Gastroesophageal sphincter (tissue), 3 donors: Measurements from ENCODE around the gene SCG2.

ENCODE experiments used
- CTCF ChIP-seq, 4 experiments: fragments of 200-600 bp in 2 of 4; fragments of 450-650 bp in 2 of 4; sonication (generic) in 1 of 4; IDR thresholded peaks; one replicate each; pipeline ENCODE4 v1.5.1; 2017 to 2019; ENCODE audit warnings: antibody characterized with exemption in 4 of 4, mild to moderate bottlenecking in 2 of 4, moderate library complexity in 2 of 4
- EP300 ChIP-seq: sonication (generic); formaldehyde crosslinking; IDR thresholded peaks from one replicate; pipeline ENCODE4 v1.6.1; 2017; ENCODE audit warnings: antibody characterized with exemption, mild to moderate bottlenecking
- POLR2A ChIP-seq, 2 donors: fragments of 450-650 bp; IDR thresholded peaks; one replicate each; pipeline ENCODE4 v1.6.1; 2017; ENCODE audit warnings: antibody characterized with exemption in 2 of 2, mild to moderate bottlenecking in 2 of 2, moderate library complexity in 1 of 2
- POLR2AphosphoS5 ChIP-seq: sonication (generic); formaldehyde crosslinking; IDR thresholded peaks from one replicate; pipeline ENCODE4 v1.6.1; 2017; ENCODE audit warnings: antibody characterized with exemption

DNA sequence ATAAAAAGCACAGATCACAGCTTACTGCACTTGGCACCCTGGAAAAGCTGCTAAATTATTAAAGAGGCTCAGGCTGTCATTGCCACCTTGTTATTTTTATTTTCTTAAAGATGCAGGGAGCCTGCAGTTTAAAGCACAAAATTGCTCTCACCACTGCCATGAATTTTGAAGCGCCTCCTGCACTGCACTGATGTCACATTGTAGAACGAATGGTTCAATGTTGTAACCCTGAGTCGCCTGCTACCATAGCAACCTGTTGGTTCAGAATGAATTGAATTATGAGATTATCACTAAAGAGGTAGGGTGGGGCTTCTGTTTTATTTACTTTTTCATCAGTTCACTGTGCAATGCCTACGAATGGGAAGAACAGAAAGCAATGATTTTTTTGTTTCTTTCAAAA is 16.5 kb downstream of the SCG2 start:
- no peak for TF ChIP-seq CTCF (IDR thresholded peaks at IDR 0.05)
- TF ChIP-seq POLR2A (IDR thresholded peaks at IDR 0.05), result no peak
- no peak for TF ChIP-seq POLR2AphosphoS5
- no peak for TF ChIP-seq EP300
